CD14-positive monocyte (primary cell): ENCODE results near the gene CCDC107. TPM values are rescaled to one million over a fixed set of nuclear protein-coding genes. Genes with fewer than 3 reads are reported as not detected.

Source experiments
- DNase-seq, 3 donors: peaks; one replicate each; pipeline ENCODE4 v3.0.0-alpha.2; 2011 to 2022
- H2AFZ ChIP-seq: 2 replicates; pipeline ENCODE4 v1.6.0; 2012; ENCODE audit warnings: mild to moderate bottlenecking, low read depth, low read length, inconsistent platforms; ENCODE audit not compliant: insufficient read depth, poor library complexity, severe bottlenecking
- H3K27ac ChIP-seq, 2 donors: 1 replicate in 1 of 2; 2 replicates in 1 of 2; pipeline ENCODE4 v1.5.1; 2012 to 2013; ENCODE audit warnings: low read length in 2 of 2, control low read depth in 1 of 2, inconsistent platforms in 1 of 2, low read depth in 1 of 2, mild to moderate bottlenecking in 1 of 2
- H3K27me3 ChIP-seq, 2 donors: one replicate each; pipeline versions ENCODE4 v1.6.0 to v1.6.1; 2011 to 2013; ENCODE audit warnings: low read length in 2 of 2; ENCODE audit not compliant: control insufficient read depth in 2 of 2, insufficient read depth in 2 of 2
- H3K36me3 ChIP-seq, 2 donors: replicated peaks in 1 of 2; 1 replicate in 1 of 2; 2 replicates in 1 of 2; pipeline versions ENCODE4 v1.5.1 to v1.6.1; 2012 to 2013; ENCODE audit warnings: low read length in 2 of 2, control low read depth in 1 of 2, inconsistent platforms in 1 of 2, mild to moderate bottlenecking in 1 of 2; ENCODE audit not compliant: insufficient read depth in 2 of 2, control insufficient read depth in 1 of 2
- H3K4me1 ChIP-seq, 2 donors: 1 replicate in 1 of 2; 2 replicates in 1 of 2; pipeline versions ENCODE4 v1.5.1 to v1.6.1; 2012 to 2013; ENCODE audit warnings: low read length in 2 of 2, control low read depth in 1 of 2, inconsistent platforms in 1 of 2, mild to moderate bottlenecking in 1 of 2, moderate library complexity in 1 of 2; ENCODE audit not compliant: insufficient read depth in 2 of 2, control insufficient read depth in 1 of 2
- H3K4me2 ChIP-seq: replicated peaks from 2 replicates; pipeline ENCODE3; 2012; ENCODE audit warnings: low read length, moderate library complexity, mild to moderate bottlenecking; ENCODE audit not compliant: poor library complexity, severe bottlenecking; ENCODE audit errors: extremely low read depth
- H3K4me3 ChIP-seq, 3 experiments: fragments of 200-600 bp in 1 of 3; sonication (generic) in 1 of 3; replicated peaks in 1 of 3; 1 replicate in 2 of 3; 2 replicates in 1 of 3; pipeline ENCODE4 v1.5.1; 2011 to 2013; ENCODE audit warnings: low read length in 3 of 3, mild to moderate bottlenecking in 3 of 3, control low read depth in 2 of 3, low read depth in 2 of 3, inconsistent platforms in 1 of 3, moderate library complexity in 1 of 3
- H3K79me2 ChIP-seq: 2 replicates; pipeline ENCODE4 v1.6.0; 2012; ENCODE audit warnings: mild to moderate bottlenecking, control low read depth, inconsistent platforms, low read length, moderate library complexity; ENCODE audit not compliant: insufficient read depth
- H3K9ac ChIP-seq: 2 replicates; pipeline ENCODE4 v1.6.0; 2017; ENCODE audit warnings: low read length, mild to moderate bottlenecking; ENCODE audit not compliant: insufficient read depth, poor library complexity, severe bottlenecking
- H3K9me3 ChIP-seq, 2 donors: replicated peaks in 1 of 2; 1 replicate in 1 of 2; 2 replicates in 1 of 2; pipeline versions ENCODE4 v1.5.1 to v1.6.1; 2012 to 2013; ENCODE audit warnings: low read length in 2 of 2, control low read depth in 1 of 2; ENCODE audit not compliant: control insufficient read depth in 1 of 2, insufficient read depth in 1 of 2
- H4K20me1 ChIP-seq: 2 replicates; pipeline ENCODE4 v1.6.0; 2012; ENCODE audit warnings: mild to moderate bottlenecking, low read length, control low read depth, moderate library complexity; ENCODE audit not compliant: insufficient read depth
- H3K27ac Mint-ChIP-seq, 7 donors: one replicate each; pipeline ENCODE4 v1.8.0; 2020; ENCODE audit warnings: mild to moderate bottlenecking in 7 of 7, mixed read lengths in 7 of 7, moderate library complexity in 6 of 7, inconsistent platforms in 2 of 7
- H3K27me3 Mint-ChIP-seq, 3 donors: one replicate each; pipeline ENCODE4 v1.8.0; 2021 to 2022; ENCODE audit warnings: low read depth in 3 of 3, mild to moderate bottlenecking in 3 of 3, mixed read lengths in 3 of 3, moderate library complexity in 3 of 3, inconsistent platforms in 1 of 3
- H3K36me3 Mint-ChIP-seq, 2 donors: one replicate each; pipeline ENCODE4 v1.8.0; 2020; ENCODE audit warnings: mixed read lengths in 2 of 2, inconsistent platforms in 1 of 2, mild to moderate bottlenecking in 1 of 2
- H3K4me1 Mint-ChIP-seq: one replicate; pipeline ENCODE4 v1.8.0; 2020; ENCODE audit warnings: mild to moderate bottlenecking, mixed read lengths
- H3K4me3 Mint-ChIP-seq, 2 donors: one replicate each; pipeline ENCODE4 v1.8.0; 2020; ENCODE audit warnings: mild to moderate bottlenecking in 2 of 2, mixed read lengths in 2 of 2, moderate library complexity in 1 of 2
- H3K9me3 Mint-ChIP-seq, 7 donors: one replicate each; pipeline ENCODE4 v1.8.0; 2020 to 2022; ENCODE audit warnings: mixed read lengths in 7 of 7, mild to moderate bottlenecking in 6 of 7, moderate library complexity in 6 of 7, inconsistent platforms in 2 of 7
- WGBS: methylation state at CpG from one replicate; pipeline ENCODE4 v1.1.5; 2013; ENCODE audit warnings: missing lambda C conversion rate; ENCODE audit not compliant: insufficient coverage; 5-methylcytosine and 5-hydroxymethylcytosine counted together
- intact Hi-C, 2 donors: fragments of 100-400 bp; cut with micrococcal nuclease; formaldehyde crosslinking; loops; one replicate each; pipeline versions ENCODE4 v1.15.0 to v1.15.1; 2023
- polyA plus RNA-seq, 3 donors: library from polyadenylated mRNA; depleted of rRNA in 1 of 3; unstranded in 2 of 3; stranded (reverse) in 1 of 3; fragments of 300-500 nt in 2 of 3; fragments of >200 nt in 1 of 3; fragmentation: Illumina TruSeq in 2 of 3; gene quantifications; 1 replicate in 2 of 3; 2 replicates in 1 of 3; pipeline ENCODE4 v1.2.3, GENCODE V29; 2012 to 2021
- TF ChIP-seq, protein P1 (sequence below): fragments of 200-600 bp; IDR thresholded peaks from one replicate; pipeline ENCODE4 v1.8.0; 2022; ENCODE audit warnings: antibody characterized with exemption, mild to moderate bottlenecking

The CCDC107 gene
- polyA plus RNA-seq, 3 donors = 17.2 to 32.6 (median 23.2) TPM

- peaks cover 38% of the 10 kb centered on the region for H3K4me1 Mint-ChIP-seq
- no peak overlapping the region for H3K9ac ChIP-seq
- 25% methylated on average over 1 of the region's 2 CpGs for WGBS
Measured at GRCh38 chr9:35619800-35620158, 38.3 kb upstream of the CCDC107 start.

DNA sequence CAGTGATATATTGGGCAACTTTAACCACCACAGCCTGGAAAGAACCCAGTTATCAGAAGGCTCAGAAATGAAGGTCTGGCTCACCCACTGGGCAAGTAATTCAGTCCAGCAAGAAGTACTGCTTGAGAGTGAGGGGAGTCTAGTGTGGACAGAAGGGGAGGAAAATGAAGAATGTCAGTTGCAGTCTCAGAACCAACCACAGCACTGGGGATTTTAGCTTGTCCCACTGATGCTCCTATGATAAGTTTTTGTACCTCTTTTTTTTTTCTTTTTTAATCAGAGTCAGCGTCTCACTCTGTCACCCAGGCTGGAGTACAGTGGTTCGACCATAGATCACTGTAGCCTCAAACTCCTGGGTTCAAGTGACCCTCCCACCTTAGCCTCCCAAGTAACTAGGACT, 30.5 kb upstream of the CCDC107 start:
- H3K36me3 ChIP-seq = no peaks in the 10 kb centered on the region
- H3K9me3 ChIP-seq = no peaks in the 10 kb centered on the region
- no peak overlapping the region for H3K4me3 ChIP-seq
- no peaks in the 10 kb centered on the region for H3K4me1 ChIP-seq
- DNase-seq = no peak
- WGBS = no CpG with 5 or more reads among the region's 2 CpGs
- peaks cover 4% of the 10 kb centered on the region for H3K4me1 Mint-ChIP-seq
- TF ChIP-seq, protein P1, sequence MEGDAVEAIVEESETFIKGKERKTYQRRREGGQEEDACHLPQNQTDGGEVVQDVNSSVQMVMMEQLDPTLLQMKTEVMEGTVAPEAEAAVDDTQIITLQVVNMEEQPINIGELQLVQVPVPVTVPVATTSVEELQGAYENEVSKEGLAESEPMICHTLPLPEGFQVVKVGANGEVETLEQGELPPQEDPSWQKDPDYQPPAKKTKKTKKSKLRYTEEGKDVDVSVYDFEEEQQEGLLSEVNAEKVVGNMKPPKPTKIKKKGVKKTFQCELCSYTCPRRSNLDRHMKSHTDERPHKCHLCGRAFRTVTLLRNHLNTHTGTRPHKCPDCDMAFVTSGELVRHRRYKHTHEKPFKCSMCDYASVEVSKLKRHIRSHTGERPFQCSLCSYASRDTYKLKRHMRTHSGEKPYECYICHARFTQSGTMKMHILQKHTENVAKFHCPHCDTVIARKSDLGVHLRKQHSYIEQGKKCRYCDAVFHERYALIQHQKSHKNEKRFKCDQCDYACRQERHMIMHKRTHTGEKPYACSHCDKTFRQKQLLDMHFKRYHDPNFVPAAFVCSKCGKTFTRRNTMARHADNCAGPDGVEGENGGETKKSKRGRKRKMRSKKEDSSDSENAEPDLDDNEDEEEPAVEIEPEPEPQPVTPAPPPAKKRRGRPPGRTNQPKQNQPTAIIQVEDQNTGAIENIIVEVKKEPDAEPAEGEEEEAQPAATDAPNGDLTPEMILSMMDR = no peak
- no peak overlapping the region for H2AFZ ChIP-seq
- no peaks in the 10 kb centered on the region for H3K36me3 Mint-ChIP-seq
- intact Hi-C loops = no loop called here
- no peaks in the 10 kb centered on the region for H3K79me2 ChIP-seq
- H3K4me2 ChIP-seq = no peak overlapping the region
- H3K4me3 Mint-ChIP-seq = no peak overlapping the region
- no peak overlapping the region for H3K27ac Mint-ChIP-seq
- H3K27me3 Mint-ChIP-seq = no peaks in the 10 kb centered on the region
- no peaks in the 10 kb centered on the region for H3K27me3 ChIP-seq
- H3K9me3 Mint-ChIP-seq = no peaks in the 10 kb centered on the region
- no peak overlapping the region for H3K27ac ChIP-seq
- H3K9ac ChIP-seq = no peak overlapping the region
- H4K20me1 ChIP-seq = no peaks in the 10 kb centered on the region

More at GRCh38 chr9:35619800-35620158, 38.3 kb upstream of the CCDC107 start:
- Histone ChIP-seq H3K4me3 (no peak overlapping the region), H2AFZ (peak overlapping the region; percentile 38), H3K9me3 (no peaks in the 10 kb centered on the region), H3K4me2 (no peak overlapping the region), H4K20me1 (no peaks in the 10 kb centered on the region), H3K27ac (no peak overlapping the region), H3K27me3 (no peaks in the 10 kb centered on the region), H3K79me2 (no peaks in the 10 kb centered on the region), H3K36me3 (no peaks in the 10 kb centered on the region), H3K4me1 (peaks cover 32 to 35% of the 10 kb centered on the region in 2 donors)
- intact Hi-C loops = no loop called here
- Mint-ChIP-seq H3K27me3 (peaks cover 8 to 24% (median 16%) of the 10 kb centered on the region in 3 donors), H3K36me3 (peaks cover 3 to 4% of the 10 kb centered on the region in 2 donors), H3K4me3 (peak overlapping the region in 1 of 2 donors; percentile 43), H3K27ac (peak overlapping the region in 1 of 7 donors; percentile 81), H3K9me3 (no peaks in the 10 kb centered on the region)
- TF ChIP-seq, protein P1 = no peak
- DNase-seq = no peak
